ENCODE measurements around the gene NDUFV2. TPM values are rescaled to one million over a fixed set of nuclear protein-coding genes. Genes with fewer than 3 reads are reported as not detected.

The NDUFV2 gene
- total RNA-seq, 4 donors from 2014 or later: 66.3 to 161 (median 97.9) TPM

DNA sequence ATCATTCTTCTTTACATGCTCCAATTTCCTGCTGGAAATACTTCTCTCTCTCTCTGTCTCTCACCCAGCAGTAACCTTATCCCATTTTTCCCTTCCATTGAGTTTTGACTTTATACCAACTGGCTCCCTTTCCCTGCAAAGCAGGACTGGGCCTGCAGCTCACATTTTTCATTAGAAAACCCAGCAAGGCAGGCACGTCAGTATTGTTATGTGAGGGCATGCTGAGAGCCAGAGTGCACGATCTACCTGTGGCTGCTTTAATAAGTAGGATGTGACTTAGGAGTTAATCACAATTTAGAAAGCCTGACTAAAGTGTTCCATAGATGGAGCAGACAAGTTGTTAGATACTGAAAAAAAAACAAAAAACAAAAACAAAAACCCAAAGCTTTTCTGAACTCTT, 5.2 kb upstream of the NDUFV2 start:
- TF ChIP-seq, protein P1, sequence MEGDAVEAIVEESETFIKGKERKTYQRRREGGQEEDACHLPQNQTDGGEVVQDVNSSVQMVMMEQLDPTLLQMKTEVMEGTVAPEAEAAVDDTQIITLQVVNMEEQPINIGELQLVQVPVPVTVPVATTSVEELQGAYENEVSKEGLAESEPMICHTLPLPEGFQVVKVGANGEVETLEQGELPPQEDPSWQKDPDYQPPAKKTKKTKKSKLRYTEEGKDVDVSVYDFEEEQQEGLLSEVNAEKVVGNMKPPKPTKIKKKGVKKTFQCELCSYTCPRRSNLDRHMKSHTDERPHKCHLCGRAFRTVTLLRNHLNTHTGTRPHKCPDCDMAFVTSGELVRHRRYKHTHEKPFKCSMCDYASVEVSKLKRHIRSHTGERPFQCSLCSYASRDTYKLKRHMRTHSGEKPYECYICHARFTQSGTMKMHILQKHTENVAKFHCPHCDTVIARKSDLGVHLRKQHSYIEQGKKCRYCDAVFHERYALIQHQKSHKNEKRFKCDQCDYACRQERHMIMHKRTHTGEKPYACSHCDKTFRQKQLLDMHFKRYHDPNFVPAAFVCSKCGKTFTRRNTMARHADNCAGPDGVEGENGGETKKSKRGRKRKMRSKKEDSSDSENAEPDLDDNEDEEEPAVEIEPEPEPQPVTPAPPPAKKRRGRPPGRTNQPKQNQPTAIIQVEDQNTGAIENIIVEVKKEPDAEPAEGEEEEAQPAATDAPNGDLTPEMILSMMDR (IDR thresholded peaks at IDR 0.05; ENCODE audit: low read depth): no peak

DNA sequence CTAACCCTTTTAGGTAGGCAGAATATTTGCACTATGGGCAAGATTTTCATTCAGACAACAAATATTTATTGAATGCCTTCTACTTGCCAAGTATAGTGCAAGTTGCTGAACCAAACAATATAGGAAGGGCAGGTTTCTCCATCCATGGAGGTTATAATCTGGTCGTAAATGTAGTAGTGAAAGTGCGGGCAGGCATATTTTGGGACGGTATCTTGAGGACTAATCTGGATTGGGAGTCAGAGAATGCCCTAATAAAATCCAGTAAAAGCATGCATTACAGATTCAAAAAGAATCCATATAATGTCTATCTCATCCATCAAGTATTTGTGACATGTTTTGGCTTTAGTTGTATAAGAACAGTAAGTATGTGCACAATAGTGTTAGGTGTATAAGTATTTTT, 1.7 kb upstream of the NDUFV2 start:
- TF ChIP-seq, protein P1 (IDR thresholded peaks at IDR 0.05; ENCODE audit: low read depth): no peak

DNA sequence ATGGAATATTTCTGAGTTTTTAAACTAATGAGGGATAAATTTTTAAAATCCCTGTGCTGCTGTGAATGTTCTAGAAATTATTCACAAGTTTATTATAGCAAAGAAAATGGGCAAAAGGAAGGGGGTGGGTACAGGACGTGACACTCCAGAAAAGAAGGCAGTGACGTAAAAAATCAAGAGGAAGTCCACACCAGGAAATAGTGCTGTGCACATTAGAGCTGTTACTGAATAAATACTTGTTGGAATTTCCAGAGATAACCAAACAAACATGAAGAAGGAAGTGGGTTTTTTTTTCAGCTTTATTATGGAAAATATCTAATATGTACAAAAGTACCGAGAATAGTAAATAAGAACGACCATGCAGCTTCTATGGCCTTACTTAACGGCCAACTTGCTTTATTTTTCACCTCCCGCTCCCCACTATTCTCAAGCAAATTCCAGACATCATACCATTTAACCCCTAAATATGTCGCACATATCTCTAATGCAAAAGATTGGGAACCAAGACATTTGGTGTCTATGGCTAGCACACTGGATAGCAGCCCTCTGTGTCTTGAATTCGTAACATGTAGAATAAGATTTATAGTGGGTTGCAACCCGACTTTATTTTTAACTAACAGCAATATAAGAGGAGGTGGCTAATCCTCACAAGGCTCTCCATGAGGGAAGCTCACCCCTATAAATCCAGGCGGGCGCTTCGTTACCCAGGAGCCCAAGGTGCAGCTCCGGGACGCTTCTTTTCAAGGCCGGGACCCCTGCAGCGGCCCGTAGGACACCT, 580 bp upstream of the NDUFV2 start:
- TF ChIP-seq, protein P1 (IDR thresholded peaks at IDR 0.05; ENCODE audit: low read depth): no peak

DNA sequence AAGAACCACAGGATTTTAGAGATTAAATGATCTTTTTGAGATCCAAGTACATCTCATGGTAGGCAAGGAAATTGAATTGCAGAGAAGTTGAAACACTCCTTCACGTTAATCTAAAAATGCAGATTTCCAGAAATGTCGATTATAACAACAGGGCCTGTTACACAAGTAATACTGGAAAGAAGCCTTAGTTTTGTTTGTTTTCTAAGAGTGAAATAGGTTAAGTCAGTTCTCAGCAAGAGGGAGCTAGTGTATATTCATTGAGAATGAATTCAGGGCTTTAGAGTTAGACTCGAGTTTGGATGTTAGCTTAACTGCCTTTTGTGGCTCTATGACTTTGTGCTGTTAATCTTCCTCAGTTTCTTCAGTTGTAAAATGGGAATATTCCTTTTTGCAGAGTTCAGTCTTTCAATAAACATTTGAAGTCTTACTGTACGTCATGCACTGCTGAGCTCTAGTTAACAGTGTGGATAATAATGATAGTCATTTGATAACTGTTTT, 926 bp downstream of the NDUFV2 start:
- TF ChIP-seq, protein P1 (IDR thresholded peaks at IDR 0.05; ENCODE audit: low read depth): no peak

DNA sequence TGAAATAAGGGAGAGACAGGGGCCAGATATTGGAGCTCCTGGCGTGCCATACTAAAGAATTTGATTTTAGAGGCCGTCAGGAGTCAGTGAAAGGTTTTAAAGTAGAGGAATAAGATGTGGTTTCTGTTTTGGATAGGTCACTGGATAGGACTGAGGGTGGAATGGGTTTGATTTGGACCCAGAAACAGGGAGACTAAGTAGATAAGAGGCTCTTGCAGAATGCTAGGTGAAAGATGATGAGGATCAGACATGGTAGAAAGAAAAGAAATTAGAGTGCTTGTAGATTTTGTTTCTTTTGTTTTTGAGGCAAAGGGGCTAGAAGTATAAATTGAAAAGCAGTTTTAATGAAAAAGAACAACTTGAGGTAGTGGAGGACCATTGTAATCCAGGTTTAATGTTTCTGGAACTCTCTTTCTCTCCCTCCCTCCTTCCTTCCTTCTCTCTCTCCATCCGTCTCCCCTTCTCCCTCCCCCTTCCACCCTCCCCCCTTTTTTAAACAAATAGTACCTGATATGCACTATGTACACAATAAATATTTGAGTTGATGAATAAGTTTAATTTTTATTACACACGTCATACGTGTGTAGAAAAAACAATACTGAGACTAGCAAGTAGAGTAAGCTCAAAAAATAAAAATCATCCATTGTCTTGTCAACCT, 1.9 kb downstream of the NDUFV2 start:
- TF ChIP-seq, protein P1 (IDR thresholded peaks at IDR 0.05; ENCODE audit: low read depth): no peak

DNA sequence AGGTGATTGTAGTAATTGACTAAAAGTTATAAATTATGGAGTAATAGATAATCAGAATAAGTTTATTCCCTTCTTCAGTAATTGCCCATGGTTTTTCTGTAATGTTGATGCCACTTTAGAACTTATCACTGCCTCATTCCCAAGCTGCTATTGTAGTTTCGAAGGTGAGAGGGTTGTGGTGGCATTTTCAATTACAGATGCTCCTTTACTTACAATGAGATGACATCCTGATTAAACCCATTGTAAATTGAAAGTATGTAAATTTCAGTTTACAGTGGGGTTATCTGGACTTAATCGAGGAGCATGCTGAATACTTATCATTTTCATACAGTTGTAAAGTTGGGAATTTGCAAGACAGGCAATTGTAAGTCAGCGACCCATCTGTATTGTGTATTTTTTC, 2.9 kb downstream of the NDUFV2 start:
- TF ChIP-seq, protein P1 (IDR thresholded peaks at IDR 0.05; ENCODE audit: low read depth): no peak

DNA sequence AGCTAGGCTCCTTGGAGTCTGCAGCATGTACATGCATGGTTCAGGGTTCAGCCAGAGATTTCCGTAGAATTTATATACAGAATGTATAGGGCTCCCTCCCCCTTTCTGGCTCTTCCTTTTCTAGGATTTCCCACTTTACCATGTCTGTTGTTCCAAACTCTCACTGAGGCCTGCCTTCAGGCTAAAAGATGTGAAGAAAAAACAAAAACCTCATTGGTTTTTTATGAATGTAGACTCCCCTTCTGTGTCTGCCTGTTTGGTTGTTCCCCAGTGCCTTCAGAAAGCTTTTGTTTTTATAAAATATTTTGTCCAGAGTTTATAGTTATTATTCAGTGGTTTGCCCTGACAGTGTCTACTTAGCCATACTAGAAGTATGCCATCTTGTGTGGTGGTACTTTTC, 3.6 kb downstream of the NDUFV2 start:
- TF ChIP-seq, protein P1 (IDR thresholded peaks at IDR 0.05; ENCODE audit: low read depth): no peak

Data from subcutaneous adipose tissue (tissue), 4 donors.